K562 (cell line): ENCODE data around the gene ITM2B. TPM values are rescaled to one million over a fixed set of nuclear protein-coding genes. Genes with fewer than 3 reads are reported as not detected.

ENCODE experiments used
- ATAC-seq: fragments of 200-7000 bp; cut with Tn5 transposase; 3 replicates; pipeline ENCODE4 v1.9.1; 2020; ENCODE audit warnings: moderate library complexity
- BruUV-seq: library from RNA; stranded (reverse); fragments of 400-500 nt; replicated peaks from 2 replicates; lab custom pipeline; 2021; lab: Mats Ljungman, UMichigan
- CTCF ChIA-PET: fragments of 300-600 bp; formaldehyde crosslinking; extraction: SDS; loops from one replicate; lab custom pipeline; 2021; ENCODE audit warnings: low intra/inter-chr PET ratio; lab: Yijun Ruan, JAX
- POLR2A ChIA-PET: fragments of 300-600, 350-650 bp; sonication (Branson Sonifier 250); formaldehyde crosslinking; extraction: SDS; loops from one replicate; lab custom pipeline; 2021; ENCODE audit warnings: antibody characterized with exemption, inconsistent platforms; lab: Yijun Ruan, JAX
- DNase-seq, 4 experiments: peaks; one replicate each; pipeline versions ENCODE4 v3.0.0 to v3.0.0-alpha.2; 2011 to 2018; ENCODE audit warnings: low spot score in 3 of 4, mixed read lengths in 3 of 4; ENCODE audit errors: extremely low read depth in 1 of 4
- FAIRE-seq: peaks from 2 replicates; lab custom pipeline; 2011; peaks lifted over from hg19 to GRCh38; lab: Jason Lieb, UNC
- H2AFZ ChIP-seq: 2 replicates; pipeline ENCODE4 v1.6.0; 2011; ENCODE audit warnings: low read depth, low read length, control low read depth, inconsistent platforms
- H3K27ac ChIP-seq: fragments of 200-600 bp; 3 replicates; pipeline ENCODE4 v1.8.0; 2011; ENCODE audit warnings: low read depth, mild to moderate bottlenecking, control low read depth, inconsistent platforms, low read length, moderate library complexity, mixed read lengths; ENCODE audit errors: extremely low read depth
- H3K27me3 ChIP-seq, 2 experiments: fragments of 300-600 bp in 1 of 2; 2 replicates in 1 of 2; 3 replicates in 1 of 2; pipeline versions ENCODE4 v1.6.0 to v1.8.0; 2011; ENCODE audit warnings: inconsistent platforms in 2 of 2, low read length in 2 of 2, mild to moderate bottlenecking in 1 of 2, mixed read lengths in 1 of 2, moderate library complexity in 1 of 2; ENCODE audit not compliant: control insufficient read depth in 2 of 2, insufficient read depth in 2 of 2
- H3K36me3 ChIP-seq: fragments of 300-600 bp; 3 replicates; pipeline ENCODE4 v1.8.0; 2011; ENCODE audit warnings: mild to moderate bottlenecking, low read length, inconsistent platforms; ENCODE audit not compliant: control insufficient read depth, insufficient read depth
- H3K4me1 ChIP-seq, 2 experiments: fragments of 200-600 bp in 1 of 2; replicated peaks in 1 of 2; 2 replicates in 1 of 2; 3 replicates in 1 of 2; pipeline versions ENCODE4 v1.5.1 to v1.8.0; 2011; ENCODE audit warnings: inconsistent platforms in 2 of 2, low read length in 2 of 2, mild to moderate bottlenecking in 1 of 2, mixed read lengths in 1 of 2, moderate library complexity in 1 of 2; ENCODE audit not compliant: control insufficient read depth in 2 of 2, insufficient read depth in 2 of 2
- H3K4me2 ChIP-seq: 2 replicates; pipeline ENCODE4 v1.6.1; 2011; ENCODE audit warnings: low read length, control low read depth, inconsistent platforms, mixed read lengths; ENCODE audit not compliant: insufficient read depth
- H3K4me3 ChIP-seq: fragments of 200-600 bp; sonication (generic), shearing (Covaris generic); 2 replicates; pipeline ENCODE4 v1.5.1; 2016; ENCODE audit warnings: control low read depth, inconsistent platforms
- H3K79me2 ChIP-seq: fragments of 200-600 bp; 3 replicates; pipeline ENCODE4 v1.8.0; 2011; ENCODE audit warnings: low read length, inconsistent platforms; ENCODE audit not compliant: control insufficient read depth, insufficient read depth
- H3K9ac ChIP-seq, 2 experiments: 2 replicates each; pipeline versions ENCODE4 v1.6.0 to v1.6.1; 2011; ENCODE audit warnings: low read depth in 2 of 2, low read length in 2 of 2, control low read depth in 1 of 2, inconsistent platforms in 1 of 2, mild to moderate bottlenecking in 1 of 2, mixed read lengths in 1 of 2; ENCODE audit not compliant: insufficient read depth in 1 of 2
- H3K9me1 ChIP-seq: one replicate; pipeline ENCODE4 v1.6.0; 2011; ENCODE audit warnings: inconsistent platforms, mild to moderate bottlenecking, low read length, moderate library complexity; ENCODE audit not compliant: control insufficient read depth, insufficient read depth
- H3K9me3 ChIP-seq: replicated peaks from 2 replicates; pipeline ENCODE4 v1.5.1; 2011; ENCODE audit warnings: low read depth, low read length, inconsistent platforms; ENCODE audit not compliant: control insufficient read depth, insufficient read depth
- H4K20me1 ChIP-seq: replicated peaks from 2 replicates; pipeline ENCODE4 v1.6.1; 2011; ENCODE audit warnings: low read length, inconsistent platforms, mixed read lengths; ENCODE audit not compliant: control insufficient read depth, insufficient read depth
- CBX2 ChIP-seq: fragments of 200-600 bp; sonication (generic); IDR thresholded peaks from one replicate; pipeline ENCODE4 v1.6.1; 2012; ENCODE audit warnings: mild to moderate bottlenecking, low read length, inconsistent platforms; ENCODE audit not compliant: insufficient read depth, poor library complexity, severe bottlenecking
- CHD2 ChIP-seq: IDR thresholded peaks from 2 replicates; pipeline ENCODE4 v1.6.1; 2011; ENCODE audit warnings: low read depth, low read length
- CREM ChIP-seq: IDR thresholded peaks from 2 replicates; pipeline ENCODE4 v1.6.1; 2014; ENCODE audit warnings: antibody characterized with exemption, low read depth
- FOXP1 ChIP-seq: sonication (generic); formaldehyde crosslinking; IDR thresholded peaks from 2 replicates; pipeline ENCODE4 v1.8.0; 2022; ENCODE audit warnings: mild to moderate bottlenecking, missing genetic modification reagents
- GABPB1 ChIP-seq: sonication (generic); formaldehyde crosslinking; IDR thresholded peaks from 2 replicates; pipeline ENCODE4 v1.8.0; 2022; ENCODE audit warnings: mild to moderate bottlenecking, missing genetic modification reagents
- GABPB2 ChIP-seq: fragments of 250-450 bp; sonication (Bioruptor Pico); conservative IDR thresholded peaks from 2 replicates; pipeline ENCODE4 v1.5.1; 2021; ENCODE audit warnings: mild to moderate bottlenecking
- HMGN3 ChIP-seq: IDR thresholded peaks from 2 replicates; pipeline ENCODE4 v1.6.1; 2011; ENCODE audit warnings: borderline replicate concordance, low read depth, mild to moderate bottlenecking, mixed read lengths, low read length; ENCODE audit not compliant: insufficient read length; ENCODE audit errors: extremely low read depth
- MXI1 ChIP-seq: IDR thresholded peaks from 2 replicates; pipeline ENCODE4 v1.6.1; 2011; ENCODE audit warnings: low read depth, mild to moderate bottlenecking, improper control_type of control experiment, low read length
- NFXL1 ChIP-seq: fragments of 450-650 bp; formaldehyde crosslinking; IDR thresholded peaks from 2 replicates; pipeline ENCODE4 v1.4.0; 2021; ENCODE audit warnings: mild to moderate bottlenecking
- PHB ChIP-seq: fragments of 250-450 bp; sonication (Bioruptor Pico); IDR thresholded peaks from 2 replicates; pipeline ENCODE4 v1.5.0; 2021
- PRDM10 ChIP-seq: fragments of 450-650 bp; IDR thresholded peaks from 2 replicates; pipeline ENCODE4 v1.6.1; 2018; ENCODE audit not compliant: partially characterized antibody
- TSHZ1 ChIP-seq: fragments of 250-450 bp; sonication (Bioruptor Pico); IDR thresholded peaks from 2 replicates; pipeline ENCODE4 v1.4.0; 2020; ENCODE audit warnings: mild to moderate bottlenecking, moderate library complexity
- ZFP36 ChIP-seq: fragments of 150-350 bp; IDR thresholded peaks from 2 replicates; pipeline ENCODE4 v1.6.1; 2018; ENCODE audit warnings: low read length, low read depth; ENCODE audit not compliant: partially characterized antibody
- ZNF197 ChIP-seq: fragments of 200-800 bp; sonication (Bioruptor generic); IDR thresholded peaks from 2 replicates; pipeline ENCODE4 v1.6.1; 2016; ENCODE audit warnings: low read depth, missing genetic modification characterization, missing compliant biosample characterization
- ZNF668 ChIP-seq: fragments of 250-450 bp; sonication (Bioruptor Pico); IDR thresholded peaks from 2 replicates; pipeline ENCODE4 v1.8.0; 2022; ENCODE audit warnings: mild to moderate bottlenecking, inconsistent platforms
- WGBS: fragments of 100-300 bp; shearing (Covaris generic); methylation state at CpG from one replicate; pipeline ENCODE4 v1.1.6; 2016; ENCODE audit warnings: low coverage, mixed read lengths; ENCODE audit not compliant: insufficient coverage; ENCODE audit errors: missing lambda C conversion rate; 5-methylcytosine and 5-hydroxymethylcytosine counted together
- in situ Hi-C: fragments of 300-500 bp; cut with MboI; formaldehyde crosslinking; loops from 4 replicates; pipeline ENCODE4 v1.15.0; 2018; ENCODE audit warnings: inconsistent platforms, mixed read lengths
- intact Hi-C: fragments of 100-400 bp; cut with micrococcal nuclease; formaldehyde crosslinking; loops from 2 replicates; pipeline ENCODE4 v1.14.2; 2022
- polyA plus RNA-seq, 8 experiments: library from polyadenylated mRNA; depleted of rRNA in 4 of 8; stranded (reverse) in 5 of 8; unstranded in 3 of 8; fragments of >200 nt; fragmentation: Nextera tagmentation in 2 of 8; fragmentation: Illumina TruSeq in 1 of 8; extraction: Ambion mirVana in 2 of 8; extraction: Trizol in 1 of 8; gene quantifications; 2 replicates each; pipeline versions ENCODE4 v1.2.1 to v1.2.3, GENCODE V29; 2011 to 2014; ENCODE audit warnings: inconsistent platforms in 1 of 8, missing spikeins in 1 of 8
- total RNA-seq, 7 experiments: library from RNA; depleted of rRNA in 6 of 7; stranded (reverse); fragments of >200 nt in 6 of 7; fragmentation: Illumina TruSeq in 2 of 7; extraction: Trizol in 2 of 7; gene quantifications; 2 replicates each; pipeline versions ENCODE4 v1.2.1 to v1.2.3, GENCODE V29; 2011 to 2021; ENCODE audit warnings: low replicate concordance in 1 of 7

ITM2B gene
- total and polyA plus RNA-seq, 9 of the 15 experiments (the other 6 are each of a cell fraction or from before 2014, with no cell fraction given): 22.0 to 83.8 (median 45.0) TPM

- TF ChIP-seq PRDM10: no peak
- TF ChIP-seq FOXP1 (CRISPR knock-in tag): no peak
These were observed 59.6 kb downstream of the ITM2B start (continued) for GRCh38 chr13:48292650-48293049.

GRCh38 chr13:48294653-48295052 is 61.6 kb downstream of the ITM2B start:
- no peak for ATAC-seq
- Histone ChIP-seq H3K27ac (no peak overlapping the region), H3K9me1 (no peaks in the 10 kb centered on the region), H3K4me2 (no peak overlapping the region), H3K79me2 (no peaks in the 10 kb centered on the region), H3K36me3 (no peaks in the 10 kb centered on the region), H3K9me3 (no peaks in the 10 kb centered on the region), H3K4me1 (peaks cover 0 to 5% of the 10 kb centered on the region in 2 experiments; a peak in 1 of 5 replicates), H4K20me1 (no peaks in the 10 kb centered on the region), H3K27me3 (no peaks in the 10 kb centered on the region), H3K4me3 (no peak overlapping the region), H2AFZ (no peak overlapping the region), H3K9ac (no peak overlapping the region)
- BruUV-seq: no TSS peak
- 57% methylated on average over 1 of the region's 2 CpGs for WGBS
- no peak for FAIRE-seq
- intact Hi-C loops: loop anchor here (10.0 kb wide), 1 partner anchor 170 kb away; no protein-coding TSS in a partner anchor
- CTCF ChIA-PET: no interaction called here
- POLR2A ChIA-PET: no interaction called here
- in situ Hi-C loops: no loop called here
- DNase-seq: no peak
- TF ChIP-seq ZFP36 (no peak), PHB (no peak), CBX2 (no peak), GABPB1 (no peak), ZNF197 (CRISPR knock-in tag) (no peak), CHD2 (no peak), MXI1 (no peak), NFXL1 (CRISPR knock-in tag) (no peak), GABPB2 (no peak), ZNF668 (CRISPR knock-in tag) (no peak), CREM (no peak), TSHZ1 (CRISPR knock-in tag) (no peak), HMGN3 (no peak)
